Sciatic nerve (tissue), 2 donors: ENCODE results near the gene TUBB2B. TPM values are rescaled to one million over a fixed set of nuclear protein-coding genes. Genes with fewer than 3 reads are reported as not detected.

Experiments
- ATAC-seq: fragments of 200-7000 bp; cut with Tn5 transposase; one replicate; pipeline ENCODE4 v1.9.1; 2020; ENCODE audit warnings: mild to moderate bottlenecking, moderate library complexity
- DNase-seq: peaks from one replicate; pipeline ENCODE4 v3.0.0-alpha.2; 2020; ENCODE audit warnings: low spot score
- intact Hi-C: fragments of 100-400 bp; cut with DNase I; formaldehyde crosslinking; loops from one replicate; pipeline ENCODE4 v1.14.2; 2022
- total RNA-seq: library from RNA; stranded (reverse); fragmentation: NEBNext Ultra II Directional; extraction: Animal tissue kit (Norgen Biotek cat#: 25700); gene quantifications from one replicate; pipeline ENCODE4 v1.2.1, GENCODE V29; 2021
- donor health status: DM: no; HTN: no; CAD: no.
- donor health status: DM: no; HTN: no; CAD: no.

TUBB2B gene
- total RNA-seq, 1 donor from 2014 or later, result 39.4 TPM

DNA sequence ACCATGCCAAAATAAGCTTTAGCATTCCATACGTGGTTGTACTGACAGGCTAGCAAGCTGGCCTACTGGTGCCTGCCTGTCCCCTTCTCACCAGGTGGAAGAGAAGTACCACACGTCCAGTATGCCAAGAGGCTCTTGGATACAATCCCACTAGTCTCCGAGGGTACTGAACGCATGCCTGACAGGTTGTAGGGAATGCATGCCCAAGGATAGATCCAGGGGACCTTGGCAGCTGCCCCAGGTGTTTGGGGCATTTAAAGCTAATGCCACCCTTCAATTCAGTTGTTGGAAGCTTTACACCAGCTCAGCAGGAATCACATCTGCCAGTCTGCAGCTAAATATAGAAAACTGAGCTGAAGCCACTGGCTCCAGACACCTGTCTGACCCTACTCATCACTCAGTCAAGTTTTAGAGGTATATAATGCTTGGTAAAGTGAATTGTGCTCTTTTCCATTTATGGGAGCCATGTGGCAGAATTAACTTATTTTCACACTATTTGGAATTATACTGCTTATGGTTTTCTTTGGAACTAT lies 4.9 kb downstream of the TUBB2B start:
- ATAC-seq (no peak), DNase-seq (no peak)
- intact Hi-C loops, result no loop called here

DNA sequence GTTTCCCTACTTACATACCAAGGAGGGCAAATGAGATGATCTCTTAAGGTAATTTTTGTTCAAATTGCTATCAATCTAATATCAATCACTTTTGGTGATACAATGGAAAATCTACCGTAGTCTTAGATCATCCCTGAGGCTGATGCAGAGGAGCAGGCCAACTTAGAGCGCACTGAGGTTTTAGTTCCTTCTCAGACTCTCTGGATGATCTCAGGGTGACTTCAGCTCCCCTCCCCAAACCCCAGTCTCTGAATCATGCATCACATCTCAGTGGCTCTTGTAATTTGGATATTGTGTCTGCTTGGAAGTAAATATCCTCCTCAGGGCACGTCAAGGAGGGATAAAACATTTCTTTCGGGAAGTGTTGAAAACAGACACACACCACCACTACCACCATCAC lies 5.9 kb downstream of the TUBB2B start:
- no peak for DNase-seq
- intact Hi-C loops, result no loop called here
- no peak for ATAC-seq

DNA sequence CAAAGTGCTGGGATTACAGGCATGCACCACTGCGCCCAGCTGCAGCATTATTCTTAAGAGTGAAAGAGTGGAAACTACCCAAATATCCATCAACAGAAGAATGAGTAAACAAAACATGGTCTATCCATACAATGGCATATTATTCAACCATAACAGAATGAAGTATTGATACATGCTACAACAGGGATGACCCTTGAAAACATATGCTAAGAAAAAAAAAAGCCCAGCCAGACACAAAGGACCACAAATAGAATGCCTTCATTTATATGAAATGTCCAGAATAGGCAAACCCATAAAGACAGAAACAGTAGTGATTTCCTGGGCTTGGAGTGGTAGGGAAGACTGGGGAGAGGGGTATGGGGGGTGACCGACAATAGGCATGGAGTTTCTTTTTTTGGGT lies 7.1 kb downstream of the TUBB2B start:
- no peak for ATAC-seq
- intact Hi-C loops, result no loop called here
- DNase-seq, result no peak

DNA sequence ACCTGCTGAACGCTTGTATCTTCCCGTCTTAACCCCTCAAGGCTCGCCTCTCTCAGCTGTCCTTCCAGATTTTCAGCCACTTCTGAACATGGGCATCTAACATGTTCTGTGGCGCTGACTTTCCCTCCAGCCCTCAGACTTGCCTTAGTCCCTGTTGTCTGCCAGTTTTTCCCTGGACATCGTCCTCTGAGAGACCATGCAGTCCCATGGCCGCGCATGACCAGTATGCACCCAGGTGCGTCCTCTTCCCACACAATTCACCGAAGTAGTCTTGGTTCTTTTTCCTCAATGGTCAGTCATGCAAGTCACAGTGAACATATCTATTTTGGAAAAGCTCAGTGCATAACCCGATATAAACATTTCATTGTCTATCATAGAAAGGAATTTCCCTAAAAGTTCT lies 9.2 kb downstream of the TUBB2B start:
- ATAC-seq (no peak), DNase-seq (no peak)
- intact Hi-C loops, result no loop called here

DNA sequence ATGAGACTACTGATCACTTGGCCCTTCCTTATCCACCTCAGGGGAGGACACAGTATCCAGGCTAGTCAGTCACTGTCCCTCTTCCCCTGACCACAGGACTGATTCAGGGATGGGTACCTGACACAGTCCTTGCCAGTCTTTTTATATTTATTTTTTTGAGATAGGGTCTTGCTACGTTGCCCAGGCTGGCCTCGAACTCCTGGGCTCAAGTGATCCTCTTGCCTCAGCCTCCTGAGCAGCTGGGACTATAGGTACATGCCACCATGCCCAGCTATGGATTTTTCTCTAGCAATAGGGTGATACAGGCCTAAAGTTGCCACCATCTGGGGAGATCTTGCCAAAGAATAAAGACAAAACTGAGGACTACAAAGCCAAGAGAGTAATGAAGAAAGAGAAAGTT lies 10.2 kb downstream of the TUBB2B start:
- ATAC-seq, result no peak
- intact Hi-C loops, result no loop called here

DNA sequence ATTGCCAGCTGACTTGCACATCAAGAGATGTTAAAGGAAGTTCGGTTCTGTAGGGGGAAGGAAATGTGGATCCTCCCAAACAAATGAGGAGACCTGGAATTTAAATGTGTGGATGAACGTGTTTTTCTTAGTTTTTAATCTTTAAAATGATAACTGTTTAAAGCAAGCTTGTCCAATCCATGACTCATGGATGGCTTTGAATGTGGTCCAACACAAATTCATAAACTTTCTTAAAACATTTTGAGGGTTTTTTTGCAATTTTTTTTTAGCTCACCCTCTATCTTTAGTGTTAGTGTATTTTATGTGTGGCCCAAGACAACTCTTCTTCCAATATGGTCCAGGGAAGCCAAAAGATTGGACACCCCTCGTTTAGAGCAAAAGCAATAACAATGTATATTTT lies 12.6 kb downstream of the TUBB2B start:
- ATAC-seq (no peak), DNase-seq (no peak)
- intact Hi-C loops, result no loop called here

More for the DNA sequence above, 10.2 kb downstream of the TUBB2B start:
- no peak for DNase-seq

DNA sequence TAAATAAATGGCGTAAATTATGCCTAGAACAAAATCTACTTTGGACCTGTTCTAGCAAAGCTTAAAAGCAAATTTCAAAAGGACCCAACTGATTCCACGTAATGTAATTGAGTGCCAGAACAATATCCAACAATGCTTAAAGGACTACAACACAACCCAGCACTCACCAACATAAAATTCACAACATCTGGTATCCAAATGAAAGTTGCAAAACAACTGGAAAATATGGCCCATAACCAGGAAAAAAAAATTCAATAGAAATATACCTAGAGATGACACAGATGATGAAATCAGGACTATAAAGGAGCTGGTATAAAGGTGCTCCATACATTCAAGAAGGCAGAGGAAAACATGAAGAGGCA lies 14.1 kb downstream of the TUBB2B start:
- no peak for DNase-seq
- no peak for ATAC-seq
- intact Hi-C loops, result no loop called here

DNA sequence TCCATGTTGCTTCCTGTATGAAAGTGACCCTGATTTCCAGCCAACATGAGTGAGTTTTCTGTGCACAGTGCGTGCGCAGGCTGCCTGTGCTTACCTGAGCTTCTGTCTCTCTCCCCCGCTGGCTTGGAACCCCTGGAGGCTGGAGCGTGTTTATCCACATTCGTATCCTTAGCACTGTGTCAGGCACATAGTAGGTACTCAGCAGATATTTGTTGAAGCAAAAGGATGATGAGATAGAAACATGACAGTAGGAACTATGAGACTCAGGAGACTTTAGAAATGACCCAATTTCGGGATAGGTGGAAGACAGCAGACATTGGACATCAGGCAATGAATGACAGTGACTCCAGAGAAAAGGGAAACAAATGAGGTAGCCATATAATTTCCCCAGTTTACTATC lies 15.2 kb downstream of the TUBB2B start:
- intact Hi-C loops, result no loop called here
- ATAC-seq, result no peak
- DNase-seq, result no peak

DNA sequence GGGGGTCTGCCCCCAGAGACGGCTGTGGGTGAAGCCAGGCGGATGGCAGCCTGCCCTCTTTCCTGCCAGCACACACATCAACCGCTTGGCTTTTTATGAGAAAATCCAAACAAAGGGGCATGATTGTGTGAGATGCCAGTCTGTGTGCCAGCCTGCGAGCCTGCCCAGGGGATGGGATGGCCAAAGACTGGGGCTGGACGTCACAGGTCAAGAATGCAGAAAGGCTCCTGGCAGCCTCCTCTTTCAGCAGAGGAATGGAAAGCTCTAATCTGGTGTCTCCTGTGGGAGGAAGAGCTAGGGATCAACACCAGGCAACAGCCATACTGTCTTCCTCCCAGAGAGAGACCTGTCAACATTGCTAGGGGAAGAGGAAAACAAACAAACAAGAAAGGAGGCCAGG lies 15.8 kb downstream of the TUBB2B start:
- intact Hi-C loops, result no loop called here
- DNase-seq, result no peak

DNA sequence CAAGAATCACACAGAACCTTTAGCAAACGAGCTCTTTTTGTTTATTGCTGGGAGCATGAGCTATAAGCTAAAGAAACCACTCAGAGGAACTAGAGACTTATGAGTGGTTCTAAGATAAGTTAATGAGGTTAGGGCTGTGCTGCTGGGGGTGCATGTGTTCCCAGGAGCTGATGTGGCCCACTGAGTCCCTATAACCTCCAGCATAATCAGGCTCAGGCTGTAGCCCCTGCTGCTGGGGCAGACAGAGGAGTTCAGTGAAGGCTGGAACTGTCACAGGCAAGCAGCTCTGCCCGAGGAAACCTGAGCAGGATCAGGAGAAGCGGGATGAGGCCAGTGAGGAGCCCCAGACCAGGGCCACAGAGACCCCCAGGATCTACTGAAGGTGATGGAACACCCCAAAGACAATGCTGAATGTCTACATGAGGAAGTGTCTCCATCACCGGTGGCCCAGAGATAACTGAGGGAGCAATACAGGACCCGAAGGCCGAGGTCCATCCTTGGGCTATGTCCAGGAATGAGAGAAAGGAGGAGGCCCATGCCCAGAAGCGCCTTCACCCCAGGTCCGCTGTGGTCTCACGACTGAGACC lies 17.3 kb downstream of the TUBB2B start:
- ATAC-seq, result no peak
- intact Hi-C loops, result no loop called here
- no peak for DNase-seq

More for the DNA sequence above, 15.8 kb downstream of the TUBB2B start:
- peak; percentile 72 for ATAC-seq

DNA sequence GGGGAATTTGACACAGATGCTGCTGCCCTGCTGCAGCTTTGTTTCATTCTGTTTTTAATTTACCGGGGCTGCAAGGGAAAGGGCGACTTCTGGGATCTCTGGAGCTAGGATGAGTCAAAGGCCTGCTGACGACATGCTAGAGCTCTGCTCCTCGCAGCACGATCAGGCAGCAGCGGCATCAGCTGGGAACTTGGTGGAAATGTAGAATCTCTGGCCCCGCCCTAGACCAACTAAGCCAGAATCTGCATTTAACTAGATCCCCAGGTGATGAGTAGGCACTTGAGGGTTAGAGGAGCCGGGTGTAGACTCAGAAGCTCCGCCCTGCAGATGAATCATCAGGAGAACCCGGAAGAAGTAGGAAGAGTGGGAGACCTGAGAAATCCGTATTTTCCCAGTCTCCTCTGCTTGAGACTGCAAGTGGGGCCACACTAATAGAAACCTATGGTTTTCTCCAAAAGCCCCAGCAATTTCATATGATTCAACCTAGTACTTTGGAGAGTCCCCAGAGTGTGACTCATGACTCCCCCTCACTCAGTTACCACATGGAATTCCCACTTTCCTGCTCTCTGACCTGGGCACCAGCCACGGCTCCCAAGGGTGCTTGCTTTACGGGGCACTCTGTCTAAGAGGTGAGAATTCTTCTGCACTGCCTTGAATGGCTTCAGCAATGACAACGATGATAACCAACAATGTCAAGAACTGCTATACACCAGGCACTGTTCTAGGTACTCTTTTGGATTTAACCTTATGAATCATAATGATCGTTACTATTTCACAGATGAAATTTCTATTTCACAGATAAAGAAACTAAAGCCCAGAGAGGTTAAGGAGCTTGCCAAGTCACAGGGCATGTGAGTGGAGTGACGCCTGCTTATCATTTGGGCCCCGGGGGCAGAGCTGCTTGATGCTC lies 18.1 kb downstream of the TUBB2B start:
- DNase-seq (peak; percentile 73), ATAC-seq (peak; percentile 89)
- intact Hi-C loops, result no loop called here

DNA sequence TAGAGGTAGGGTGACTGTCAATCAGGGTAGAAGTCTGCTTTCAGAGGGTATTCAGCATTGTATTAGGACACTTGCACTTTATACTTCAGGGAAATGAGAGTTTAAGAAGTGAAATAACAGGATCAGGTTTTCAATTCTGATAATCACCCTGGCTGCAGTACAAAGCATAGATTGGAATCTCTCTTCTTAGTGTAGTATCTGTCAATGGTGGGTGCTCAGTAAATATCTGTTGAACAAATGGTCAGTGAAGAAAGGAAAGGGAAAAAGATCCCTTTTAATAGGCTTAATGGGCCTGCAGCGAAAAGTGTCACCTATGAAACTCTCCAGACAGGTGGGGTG lies 18.7 kb downstream of the TUBB2B start:
- intact Hi-C loops, result no loop called here
- ATAC-seq (no peak), DNase-seq (no peak)

DNA sequence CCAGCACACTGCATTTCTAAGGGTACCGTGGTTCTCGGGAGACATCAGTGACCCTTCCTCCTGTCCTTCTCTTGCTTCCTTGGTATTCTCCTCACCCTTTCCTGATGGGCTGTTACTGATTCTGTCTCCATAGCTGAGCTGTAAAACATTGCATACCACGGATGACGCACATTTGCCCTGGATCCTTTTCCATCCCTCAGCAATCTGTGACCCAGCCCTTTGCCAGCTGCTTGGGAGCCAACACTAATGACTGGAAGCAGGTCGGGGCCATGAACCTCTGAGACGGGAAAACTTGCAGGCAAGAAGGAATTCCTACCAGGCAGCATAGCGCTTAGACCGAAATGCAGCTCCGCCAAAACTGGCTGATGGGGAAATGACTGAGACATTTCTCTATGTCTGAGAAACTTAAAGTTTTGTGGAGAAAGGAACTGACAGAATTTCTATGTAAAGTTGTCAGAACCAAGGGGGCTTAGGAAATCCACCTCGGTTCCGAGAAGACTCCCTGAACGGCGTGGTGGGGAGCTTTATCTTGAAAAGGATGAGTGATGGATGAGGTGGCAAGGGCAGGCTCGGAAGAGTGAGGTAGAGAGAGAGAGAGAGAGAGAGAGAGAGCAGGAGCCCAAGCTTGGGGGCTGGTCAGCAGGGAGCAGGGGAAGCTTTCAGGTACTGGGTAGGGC lies 19.2 kb downstream of the TUBB2B start:
- DNase-seq (no peak), ATAC-seq (peak; percentile 46)
- intact Hi-C loops, result no loop called here

DNA sequence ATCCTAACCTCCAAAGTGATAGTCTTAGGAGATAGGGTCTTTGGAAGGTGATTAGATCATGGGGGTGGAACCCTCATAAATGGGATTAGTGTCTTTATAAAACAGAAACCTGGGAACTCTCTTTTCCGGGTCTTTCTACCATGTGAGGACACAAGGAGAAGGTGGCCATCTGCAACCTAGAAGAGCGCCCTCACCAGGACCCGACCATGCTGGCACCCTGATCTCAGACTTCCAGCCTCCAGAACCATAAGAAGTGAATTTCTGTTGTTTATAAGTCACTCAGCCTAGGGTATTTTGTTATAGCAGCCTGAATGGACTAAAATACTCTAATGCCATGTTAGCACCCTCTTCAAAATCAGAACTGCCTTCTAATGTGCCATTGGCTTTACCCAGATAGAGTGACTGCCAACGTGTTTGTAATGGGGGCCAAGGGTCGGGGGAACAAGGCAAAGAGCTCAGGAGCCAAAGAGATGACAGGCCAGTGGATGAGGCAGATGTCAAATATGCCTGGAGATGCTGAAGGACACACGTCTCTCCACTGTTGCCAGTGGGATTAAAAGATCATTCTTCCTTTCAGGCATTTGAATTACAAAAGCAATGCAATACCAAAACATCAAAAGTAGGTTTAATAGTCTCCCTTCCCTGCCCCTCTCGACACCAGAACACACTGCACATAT lies 21.0 kb downstream of the TUBB2B start:
- no peak for ATAC-seq
- intact Hi-C loops, result no loop called here
- no peak for DNase-seq

DNA sequence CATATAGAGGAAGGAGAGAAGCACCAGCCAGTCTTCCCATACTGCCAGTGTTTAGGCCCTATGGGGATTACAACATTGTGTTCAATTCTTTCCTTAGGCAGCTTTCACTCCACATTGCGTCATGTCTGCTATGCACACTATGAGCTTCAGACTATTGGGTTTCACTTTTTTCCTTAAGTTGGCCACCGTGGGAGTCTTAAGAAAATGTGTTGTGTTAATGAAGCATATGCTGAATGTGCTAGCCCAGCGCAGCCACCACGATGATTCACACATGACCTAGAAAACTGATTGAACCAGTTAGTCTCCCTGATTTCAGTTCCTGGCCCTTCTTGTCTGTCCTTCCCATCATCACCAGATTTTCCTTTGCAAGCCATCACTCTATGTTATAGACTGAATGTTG lies 21.5 kb downstream of the TUBB2B start:
- DNase-seq, result no peak
- intact Hi-C loops, result no loop called here
- peak; percentile 11 for ATAC-seq

DNA sequence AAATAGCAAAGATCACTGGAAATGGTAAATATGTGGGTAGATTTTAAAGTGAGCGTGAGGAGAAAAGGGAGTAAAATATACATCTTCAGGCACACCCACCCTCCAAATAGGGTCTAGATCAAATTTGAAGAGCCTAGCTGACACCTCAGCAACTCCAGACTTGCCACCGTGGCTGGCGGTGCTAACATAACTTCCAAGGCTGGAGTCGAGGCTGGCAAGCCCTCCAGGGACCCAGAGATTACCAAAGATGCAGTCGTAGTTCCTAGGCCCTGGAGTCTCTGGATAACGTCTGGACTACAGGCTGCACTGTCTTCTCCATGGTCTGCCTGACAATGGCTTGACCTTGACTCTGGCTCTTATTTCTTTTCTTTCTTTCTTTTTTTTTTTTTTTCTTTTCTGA lies 22.5 kb downstream of the TUBB2B start:
- ATAC-seq (no peak), DNase-seq (no peak)
- intact Hi-C loops, result no loop called here

DNA sequence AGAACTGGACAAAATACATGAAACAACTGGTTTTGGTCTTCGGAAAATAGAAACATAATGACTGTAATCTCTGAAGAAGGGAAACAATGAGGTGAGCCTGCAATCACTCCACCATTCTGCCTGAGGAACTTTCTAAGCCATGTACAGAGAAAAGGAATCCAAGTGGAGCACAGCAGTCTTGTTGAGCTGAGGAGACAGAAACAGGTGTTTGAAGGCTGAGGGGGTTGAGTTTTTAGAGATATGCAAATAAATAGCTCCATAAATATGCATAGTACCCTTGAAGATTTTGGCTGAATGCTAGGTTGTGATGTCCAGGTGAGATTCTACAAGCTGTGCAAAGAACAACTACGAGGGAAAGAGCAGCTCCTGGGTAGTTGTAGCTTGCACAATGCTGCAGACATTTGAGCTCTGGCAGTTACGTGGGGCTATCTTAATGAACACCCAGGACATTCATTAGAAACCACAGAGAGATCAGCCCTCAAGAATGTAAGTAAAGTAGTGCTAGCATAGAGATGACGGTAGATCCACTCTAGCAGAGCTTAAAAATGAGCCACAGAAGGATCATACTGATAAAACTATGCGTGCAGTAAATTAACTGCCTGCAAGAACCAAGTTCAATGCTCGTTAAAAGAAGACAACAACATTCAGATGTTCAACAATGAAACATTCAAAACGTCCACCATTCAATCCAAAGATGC lies 24.3 kb downstream of the TUBB2B start:
- intact Hi-C loops, result no loop called here
- no peak for ATAC-seq
- no peak for DNase-seq

DNA sequence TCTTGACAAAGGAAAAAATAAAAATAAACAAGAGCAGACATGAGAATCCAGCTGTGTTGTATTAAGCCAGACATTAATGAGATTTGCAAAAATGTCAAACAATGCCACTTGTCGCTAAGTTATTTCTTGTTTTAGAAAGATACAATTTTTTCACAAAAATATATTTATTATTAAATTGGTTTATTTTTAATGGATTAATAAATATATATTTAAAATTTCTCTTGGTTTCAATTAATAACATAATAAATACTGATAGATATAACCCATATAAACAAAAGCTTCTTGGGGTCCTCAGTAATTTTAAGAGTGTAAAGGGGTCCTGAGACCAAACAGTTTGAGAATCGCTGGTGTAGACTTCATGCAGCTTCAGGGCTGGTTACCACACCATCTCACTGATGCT lies 26.1 kb downstream of the TUBB2B start:
- DNase-seq (no peak), ATAC-seq (no peak)
- intact Hi-C loops, result no loop called here

DNA sequence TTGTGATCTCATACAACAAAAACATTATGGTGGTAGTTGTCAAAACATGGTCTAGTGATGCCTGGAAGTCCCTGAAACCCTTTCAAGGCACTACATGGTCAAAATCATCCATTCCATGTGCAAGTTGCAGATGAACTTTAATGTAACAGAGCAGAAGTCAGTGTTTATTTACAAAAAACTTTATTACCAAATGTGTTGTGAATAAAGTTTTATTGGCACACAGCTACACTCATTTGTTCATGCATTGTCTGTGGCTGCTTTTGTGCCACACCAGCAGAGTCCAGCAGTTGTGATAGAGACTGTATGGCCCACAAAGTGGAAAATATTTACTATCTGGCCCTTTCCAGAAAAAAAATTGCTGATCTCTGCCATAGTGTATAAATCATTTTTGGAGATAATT lies 26.8 kb downstream of the TUBB2B start:
- DNase-seq, result no peak
- intact Hi-C loops, result no loop called here
- no peak for ATAC-seq
